Measurements from ENCODE around the gene RSPH3. TPM values are rescaled to one million over a fixed set of nuclear protein-coding genes. Genes with fewer than 3 reads are reported as not detected.
"Not testable (repeated sequence)": the region's sequence is repeated elsewhere in the genome, so short reads cannot be mapped to it uniquely, and the experiment has no call there.

RSPH3 gene
- total RNA-seq, 4 donors from 2014 or later, result 1.2 to 9.5 (median 6.1) TPM

- no peaks in the 10 kb centered on the region for H3K36me3 ChIP-seq
- TF ChIP-seq CTCF (IDR thresholded peaks at IDR 0.05) (no peak), POLR2A (IDR thresholded peaks at IDR 0.05) (no peak)
- H3K27me3 ChIP-seq, result no peaks in the 10 kb centered on the region
- no peaks in the 10 kb centered on the region for H3K4me1 ChIP-seq
- H3K4me3 ChIP-seq, result no peak overlapping the region
- no peak overlapping the region for H3K27ac ChIP-seq
- no peaks in the 10 kb centered on the region for H3K9me3 ChIP-seq
- DNase-seq, result no peak
- intact Hi-C loops (cut with DNase I; ENCODE audit: low total_unique reads), result no loop called here
Measured at GRCh38 chr6:158959552-158959951, 40.5 kb downstream of the RSPH3 start.

DNA sequence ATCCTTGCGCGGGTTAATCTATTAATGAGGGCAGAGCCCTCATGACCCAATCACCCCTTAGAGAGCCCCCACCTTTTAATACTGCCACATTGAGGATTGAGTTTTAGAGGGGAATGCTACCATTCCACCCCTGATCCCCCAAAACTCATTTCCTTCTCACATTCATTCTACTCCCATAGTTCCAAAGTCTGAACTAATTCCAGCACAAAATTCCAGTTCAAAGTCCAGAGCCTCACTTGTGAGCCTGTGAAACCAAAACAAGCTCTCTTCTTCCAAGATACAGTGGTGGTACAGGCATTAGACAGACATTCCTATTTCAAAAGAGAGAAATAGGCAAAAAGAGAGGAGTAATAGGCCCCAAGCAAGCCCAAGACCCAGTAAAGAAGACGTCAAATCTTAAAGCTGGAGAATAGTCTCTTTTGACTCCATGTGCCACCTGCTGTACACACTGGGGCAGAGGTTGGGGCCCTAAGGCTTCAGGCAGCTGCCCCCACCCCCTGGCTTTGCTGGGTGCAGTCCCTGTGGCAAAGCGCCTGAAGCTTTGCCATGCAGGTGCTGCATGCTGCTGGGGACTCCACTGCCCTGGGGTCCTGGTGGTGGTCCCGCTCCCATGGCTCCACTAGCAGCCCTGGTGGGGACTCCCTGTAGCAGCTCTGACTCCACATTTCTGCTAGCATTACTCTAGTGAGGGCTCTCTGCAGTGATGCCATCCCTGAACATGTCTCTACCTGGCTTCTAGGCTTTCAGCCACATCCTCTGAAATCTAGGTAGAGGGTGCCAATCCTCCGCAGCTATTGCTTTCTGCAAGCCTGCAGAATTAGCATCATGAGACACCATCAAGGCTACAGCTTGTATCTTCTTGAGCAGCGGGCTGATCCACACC, 41.3 kb downstream of the RSPH3 start:
- TF ChIP-seq POLR2A (IDR thresholded peaks at IDR 0.05) (no peak), CTCF (IDR thresholded peaks at IDR 0.05) (no peak)
- DNase-seq, result no peak
- no peaks in the 10 kb centered on the region for H3K9me3 ChIP-seq
- intact Hi-C loops (cut with DNase I; ENCODE audit: low total_unique reads), result no loop called here
- H3K4me3 ChIP-seq, result no peak overlapping the region
- no peaks in the 10 kb centered on the region for H3K36me3 ChIP-seq
- no peak overlapping the region for H3K27ac ChIP-seq
- H3K27me3 ChIP-seq, result no peaks in the 10 kb centered on the region
- no peaks in the 10 kb centered on the region for H3K4me1 ChIP-seq

- no peak overlapping the region for H3K4me3 ChIP-seq
- intact Hi-C loops (cut with DNase I; ENCODE audit: low total_unique reads), result no loop called here
- no peak for TF ChIP-seq CTCF (IDR thresholded peaks at IDR 0.05)
- TF ChIP-seq POLR2A (IDR thresholded peaks at IDR 0.05), result no peak
Measured at GRCh38 chr6:158955255-158955654, 44.7 kb downstream of the RSPH3 start.

GRCh38 chr6:158954753-158955152, 45.2 kb downstream of the RSPH3 start:
- no peaks in the 10 kb centered on the region for H3K4me1 ChIP-seq
- intact Hi-C loops (cut with DNase I; ENCODE audit: low total_unique reads), result no loop called here
- no peaks in the 10 kb centered on the region for H3K9me3 ChIP-seq
- H3K36me3 ChIP-seq, result no peaks in the 10 kb centered on the region
- DNase-seq, result no peak
- H3K27me3 ChIP-seq, result no peaks in the 10 kb centered on the region
- no peak overlapping the region for H3K27ac ChIP-seq
- TF ChIP-seq POLR2A (IDR thresholded peaks at IDR 0.05) (no peak), CTCF (IDR thresholded peaks at IDR 0.05) (no peak)
- no peak overlapping the region for H3K4me3 ChIP-seq

More at GRCh38 chr6:158955255-158955654, 44.7 kb downstream of the RSPH3 start:
- Histone ChIP-seq H3K4me1 (no peaks in the 10 kb centered on the region), H3K27ac (no peak overlapping the region), H3K36me3 (no peaks in the 10 kb centered on the region), H3K9me3 (no peaks in the 10 kb centered on the region), H3K27me3 (no peaks in the 10 kb centered on the region)
- DNase-seq, result no peak

DNA sequence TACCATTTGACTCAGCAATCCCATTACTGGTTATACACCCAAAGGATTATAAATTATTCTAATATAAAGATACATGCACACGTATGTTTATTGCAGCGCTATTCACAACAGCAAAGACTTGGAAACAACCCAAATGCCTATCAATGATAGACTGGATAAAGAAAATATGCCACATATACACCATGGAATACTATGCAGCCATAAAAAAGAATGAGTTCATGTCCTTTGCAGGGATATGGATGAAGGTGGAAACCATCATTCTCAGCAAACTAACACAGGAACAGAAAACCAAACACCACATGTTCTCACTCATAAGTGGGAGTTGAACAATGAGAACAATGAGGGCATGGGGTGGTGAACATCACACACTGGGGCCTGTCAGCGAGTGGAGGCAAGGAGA, 48.0 kb downstream of the RSPH3 start:
- H3K9me3 ChIP-seq; DNase-seq; H3K4me1 ChIP-seq; H3K4me3 ChIP-seq; H3K27me3 ChIP-seq; H3K27ac ChIP-seq; H3K36me3 ChIP-seq; intact Hi-C loops (cut with DNase I; ENCODE audit: low total_unique reads): not testable (repeated sequence)

GRCh38 chr6:158951565-158951964, 48.4 kb downstream of the RSPH3 start:
- H3K4me3 ChIP-seq; H3K4me1 ChIP-seq; H3K27ac ChIP-seq; H3K36me3 ChIP-seq; intact Hi-C loops (cut with DNase I; ENCODE audit: low total_unique reads); DNase-seq; H3K9me3 ChIP-seq; H3K27me3 ChIP-seq: not testable (repeated sequence)

Data from uterus (tissue), 4 donors.